LNCAP (cell line): ENCODE results near the gene PPP1R3G.

Source experiments
- TF ChIP-seq, protein P1 (sequence below): fragments of 450-650 bp; IDR thresholded peaks from 2 replicates; pipeline ENCODE4 v1.5.1; 2017; ENCODE audit warnings: mild to moderate bottlenecking

The PPP1R3G gene

DNA sequence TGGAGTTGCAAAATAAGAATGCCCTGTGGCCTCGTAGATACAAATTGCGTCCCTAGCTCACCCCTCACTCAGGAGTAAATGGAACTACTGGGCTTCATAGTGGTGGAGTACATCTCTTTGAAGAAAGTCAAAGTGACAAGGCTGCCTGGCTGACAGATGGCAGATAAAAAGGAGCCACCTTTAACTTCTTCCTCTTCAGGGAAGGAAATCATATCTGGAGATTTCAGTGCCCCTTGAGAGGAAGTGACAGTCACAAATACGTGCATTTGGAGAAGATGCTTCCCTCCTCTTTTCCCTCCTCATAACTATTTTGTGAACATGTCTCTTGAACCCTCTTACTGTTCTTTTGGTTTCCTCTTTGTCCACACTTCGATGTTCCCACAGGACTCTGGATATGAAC is 43.2 kb downstream of the PPP1R3G start:
- TF ChIP-seq, protein P1, sequence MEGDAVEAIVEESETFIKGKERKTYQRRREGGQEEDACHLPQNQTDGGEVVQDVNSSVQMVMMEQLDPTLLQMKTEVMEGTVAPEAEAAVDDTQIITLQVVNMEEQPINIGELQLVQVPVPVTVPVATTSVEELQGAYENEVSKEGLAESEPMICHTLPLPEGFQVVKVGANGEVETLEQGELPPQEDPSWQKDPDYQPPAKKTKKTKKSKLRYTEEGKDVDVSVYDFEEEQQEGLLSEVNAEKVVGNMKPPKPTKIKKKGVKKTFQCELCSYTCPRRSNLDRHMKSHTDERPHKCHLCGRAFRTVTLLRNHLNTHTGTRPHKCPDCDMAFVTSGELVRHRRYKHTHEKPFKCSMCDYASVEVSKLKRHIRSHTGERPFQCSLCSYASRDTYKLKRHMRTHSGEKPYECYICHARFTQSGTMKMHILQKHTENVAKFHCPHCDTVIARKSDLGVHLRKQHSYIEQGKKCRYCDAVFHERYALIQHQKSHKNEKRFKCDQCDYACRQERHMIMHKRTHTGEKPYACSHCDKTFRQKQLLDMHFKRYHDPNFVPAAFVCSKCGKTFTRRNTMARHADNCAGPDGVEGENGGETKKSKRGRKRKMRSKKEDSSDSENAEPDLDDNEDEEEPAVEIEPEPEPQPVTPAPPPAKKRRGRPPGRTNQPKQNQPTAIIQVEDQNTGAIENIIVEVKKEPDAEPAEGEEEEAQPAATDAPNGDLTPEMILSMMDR = no peak

DNA sequence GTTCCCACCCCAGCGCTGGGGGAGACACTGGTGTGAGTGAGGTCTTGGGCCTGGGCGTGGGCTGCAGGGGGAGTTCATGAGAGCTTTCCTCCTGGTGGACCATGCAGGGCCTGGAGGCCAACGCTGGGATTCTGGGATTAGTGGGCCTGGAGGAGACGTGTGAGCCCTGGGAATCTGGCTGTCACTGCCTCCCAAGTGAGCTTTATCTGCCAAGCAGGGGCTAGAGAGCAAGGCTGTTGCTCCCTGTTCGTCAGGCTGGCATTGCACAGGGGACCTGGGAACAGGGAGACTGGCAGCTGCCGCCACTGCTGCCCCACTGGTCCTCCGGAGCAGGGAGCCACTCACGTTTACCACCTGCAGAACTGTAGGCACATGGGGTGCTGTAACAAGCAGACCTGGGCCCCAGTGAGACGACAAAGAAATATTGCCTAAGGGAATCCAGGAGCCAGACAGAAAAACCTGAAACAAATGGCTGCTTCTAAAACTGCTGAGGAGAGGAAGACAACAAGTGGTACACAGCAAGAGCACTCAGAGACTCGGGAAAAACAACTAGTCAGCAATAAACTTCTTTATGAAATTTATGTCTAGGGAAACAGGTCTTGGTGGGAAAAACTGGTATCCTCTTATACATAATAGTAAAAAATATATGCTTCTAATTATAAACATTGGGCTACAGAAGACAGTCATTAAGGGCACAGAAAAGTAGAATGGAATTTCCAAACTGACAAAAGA is 45.2 kb downstream of the PPP1R3G start:
- TF ChIP-seq, protein P1 = no peak

DNA sequence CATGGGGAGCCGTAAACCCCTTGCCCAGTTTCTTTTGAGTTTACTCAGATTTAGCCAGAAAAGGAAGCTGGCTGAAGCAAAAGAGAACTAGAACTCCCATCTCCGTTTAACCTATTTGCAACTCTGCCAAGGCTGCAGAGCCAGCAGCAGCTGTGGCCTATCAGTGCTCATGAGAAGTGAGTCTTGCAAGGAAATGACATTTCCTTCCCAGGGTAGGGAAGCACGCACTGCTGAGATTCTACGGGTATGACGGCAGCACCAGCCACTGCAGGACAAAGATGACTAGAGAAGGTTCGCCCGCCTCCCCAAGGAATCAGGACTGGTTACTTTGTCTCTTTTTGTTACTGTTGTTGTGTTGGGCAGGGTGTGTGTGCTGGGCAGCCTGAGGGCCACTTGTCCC is 47.6 kb downstream of the PPP1R3G start:
- TF ChIP-seq, protein P1 = no peak

DNA sequence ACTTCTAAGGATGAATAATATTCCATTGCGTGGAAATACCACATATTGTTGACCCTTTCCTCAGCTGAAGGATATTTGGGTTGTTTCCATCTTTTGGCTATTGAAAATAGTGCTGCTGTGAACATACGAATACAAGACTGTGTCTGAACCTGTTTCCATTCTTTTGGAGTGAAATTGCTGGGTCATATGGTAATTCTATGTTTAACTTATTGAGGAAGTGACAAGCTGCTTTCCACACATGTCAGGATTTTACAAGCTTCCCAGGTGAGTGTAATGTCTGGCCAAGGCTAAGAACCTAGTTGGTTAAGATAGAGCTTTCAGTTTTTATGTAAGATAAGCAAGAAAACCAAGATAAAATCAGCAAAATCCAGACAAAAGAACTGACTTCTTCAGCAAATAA is 48.8 kb downstream of the PPP1R3G start:
- TF ChIP-seq, protein P1 = no peak

DNA sequence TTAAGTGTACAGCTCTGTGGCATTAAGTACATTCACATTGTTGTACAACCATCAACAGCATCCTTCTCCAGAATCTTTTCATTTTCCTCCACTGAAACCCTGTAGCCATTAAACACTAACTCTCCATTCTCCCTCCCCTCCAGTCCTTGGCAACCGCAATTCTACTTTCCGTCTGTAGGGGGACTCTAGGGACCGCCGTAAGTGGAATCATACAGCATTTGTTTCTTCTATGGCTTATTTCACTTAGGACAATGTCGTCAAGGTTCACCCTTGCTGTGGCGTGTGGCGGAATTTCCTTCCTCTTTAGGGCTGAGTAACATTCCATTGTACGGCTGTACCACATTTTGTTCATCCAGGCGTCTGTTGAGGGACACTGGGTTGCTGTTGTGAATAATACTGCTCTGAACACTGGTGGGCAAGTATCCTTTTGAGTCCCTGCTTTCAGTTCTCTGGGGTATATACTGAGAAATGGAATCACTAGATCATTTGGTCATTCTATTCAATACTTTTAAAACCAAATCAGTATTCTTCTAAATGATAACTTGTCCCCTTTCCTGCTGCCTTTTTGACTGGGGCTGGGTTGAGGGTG is 50.7 kb downstream of the PPP1R3G start:
- TF ChIP-seq, protein P1 = peak; percentile 53

DNA sequence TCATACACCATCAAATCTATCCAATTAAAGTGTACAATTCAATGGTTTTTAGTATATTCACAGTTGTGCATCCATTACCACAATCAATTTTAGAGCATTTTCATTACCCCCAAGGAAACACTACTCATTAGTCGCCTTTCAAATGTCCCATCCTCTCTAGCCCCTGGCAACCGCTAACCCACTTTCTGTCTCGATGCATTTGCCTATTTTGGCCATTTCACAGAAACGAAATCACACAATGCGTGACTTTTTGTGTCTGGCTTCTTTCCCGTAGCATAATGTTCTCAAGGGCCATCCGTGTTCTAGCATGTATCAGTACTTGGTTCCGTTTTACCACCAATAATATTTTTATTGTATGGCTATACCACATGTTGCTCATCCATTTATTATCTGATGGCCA is 51.7 kb downstream of the PPP1R3G start:
- TF ChIP-seq, protein P1 = no peak
